Loucy (cell line): Measurements from ENCODE around the gene KIAA0825.

Experiments
- EZH2phosphoT487 ChIP-seq: fragments of 200-600 bp; IDR thresholded peaks from 2 replicates; pipeline ENCODE4 v1.6.1; 2018; ENCODE audit warnings: antibody characterized with exemption, mild to moderate bottlenecking, moderate library complexity, borderline replicate concordance
- TF ChIP-seq, protein P1 (sequence below): fragments of 200-600 bp; sonication (generic); conservative IDR thresholded peaks from 2 replicates; pipeline ENCODE4 v1.5.1; 2014; ENCODE audit warnings: mild to moderate bottlenecking, antibody characterized with exemption, low read length

GRCh38 chr5:94459915-94460314 is 158.5 kb downstream of the KIAA0825 start:
- TF ChIP-seq, protein P1, sequence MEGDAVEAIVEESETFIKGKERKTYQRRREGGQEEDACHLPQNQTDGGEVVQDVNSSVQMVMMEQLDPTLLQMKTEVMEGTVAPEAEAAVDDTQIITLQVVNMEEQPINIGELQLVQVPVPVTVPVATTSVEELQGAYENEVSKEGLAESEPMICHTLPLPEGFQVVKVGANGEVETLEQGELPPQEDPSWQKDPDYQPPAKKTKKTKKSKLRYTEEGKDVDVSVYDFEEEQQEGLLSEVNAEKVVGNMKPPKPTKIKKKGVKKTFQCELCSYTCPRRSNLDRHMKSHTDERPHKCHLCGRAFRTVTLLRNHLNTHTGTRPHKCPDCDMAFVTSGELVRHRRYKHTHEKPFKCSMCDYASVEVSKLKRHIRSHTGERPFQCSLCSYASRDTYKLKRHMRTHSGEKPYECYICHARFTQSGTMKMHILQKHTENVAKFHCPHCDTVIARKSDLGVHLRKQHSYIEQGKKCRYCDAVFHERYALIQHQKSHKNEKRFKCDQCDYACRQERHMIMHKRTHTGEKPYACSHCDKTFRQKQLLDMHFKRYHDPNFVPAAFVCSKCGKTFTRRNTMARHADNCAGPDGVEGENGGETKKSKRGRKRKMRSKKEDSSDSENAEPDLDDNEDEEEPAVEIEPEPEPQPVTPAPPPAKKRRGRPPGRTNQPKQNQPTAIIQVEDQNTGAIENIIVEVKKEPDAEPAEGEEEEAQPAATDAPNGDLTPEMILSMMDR = no peak
- TF ChIP-seq EZH2phosphoT487 = no peak
